SK-N-MC (cell line): ENCODE data around the gene JADE1.
A peak's percentile ranks its signal among the peaks of the same experiment; 100 is the strongest.

Source experiments
- DNase-seq: peaks from one replicate; pipeline ENCODE4 v3.0.0-alpha.2; 2011; ENCODE audit warnings: low read depth, low spot score
- H3K27ac ChIP-seq: fragments of 200-600 bp; sonication (generic); 2 replicates; pipeline ENCODE4 v1.5.1; 2016; ENCODE audit warnings: mixed run types
- H3K36me3 ChIP-seq: fragments of 200-600 bp; sonication (generic); 2 replicates; pipeline ENCODE4 v1.6.1; 2017; ENCODE audit warnings: antibody characterized with exemption, low read length, mixed read lengths; ENCODE audit not compliant: insufficient read depth
- H3K4me3 ChIP-seq: fragments of 200-600 bp; sonication (generic); 2 replicates; pipeline ENCODE4 v1.5.1; 2016
- H3K9ac ChIP-seq: fragments of 200-600 bp; sonication (generic); 2 replicates; pipeline ENCODE4 v1.8.0; 2017; ENCODE audit warnings: mixed run types, mixed read lengths; ENCODE audit not compliant: insufficient read length
- H3K9me3 ChIP-seq: fragments of 200-600 bp; sonication (generic); 2 replicates; pipeline ENCODE4 v1.6.1; 2017; ENCODE audit warnings: low read depth, mild to moderate bottlenecking, antibody characterized with exemption, low read length, moderate library complexity, mixed read lengths
- EZH2 ChIP-seq: fragments of 200-600 bp; sonication (generic); IDR thresholded peaks from one replicate; pipeline ENCODE4 v1.6.1; 2017; ENCODE audit warnings: antibody characterized with exemption
- FOXP2 ChIP-seq: optimal IDR thresholded peaks from 2 replicates; pipeline ENCODE3; 2011; ENCODE audit warnings: mild to moderate bottlenecking, moderate library complexity; ENCODE audit not compliant: insufficient read depth; ENCODE audit errors: extremely low read length, control extremely low read depth
- POLR2AphosphoS5 ChIP-seq: IDR thresholded peaks from 2 replicates; pipeline ENCODE4 v1.6.1; 2012; ENCODE audit warnings: mild to moderate bottlenecking, low read depth, low read length, borderline replicate concordance

Gene JADE1

DNA sequence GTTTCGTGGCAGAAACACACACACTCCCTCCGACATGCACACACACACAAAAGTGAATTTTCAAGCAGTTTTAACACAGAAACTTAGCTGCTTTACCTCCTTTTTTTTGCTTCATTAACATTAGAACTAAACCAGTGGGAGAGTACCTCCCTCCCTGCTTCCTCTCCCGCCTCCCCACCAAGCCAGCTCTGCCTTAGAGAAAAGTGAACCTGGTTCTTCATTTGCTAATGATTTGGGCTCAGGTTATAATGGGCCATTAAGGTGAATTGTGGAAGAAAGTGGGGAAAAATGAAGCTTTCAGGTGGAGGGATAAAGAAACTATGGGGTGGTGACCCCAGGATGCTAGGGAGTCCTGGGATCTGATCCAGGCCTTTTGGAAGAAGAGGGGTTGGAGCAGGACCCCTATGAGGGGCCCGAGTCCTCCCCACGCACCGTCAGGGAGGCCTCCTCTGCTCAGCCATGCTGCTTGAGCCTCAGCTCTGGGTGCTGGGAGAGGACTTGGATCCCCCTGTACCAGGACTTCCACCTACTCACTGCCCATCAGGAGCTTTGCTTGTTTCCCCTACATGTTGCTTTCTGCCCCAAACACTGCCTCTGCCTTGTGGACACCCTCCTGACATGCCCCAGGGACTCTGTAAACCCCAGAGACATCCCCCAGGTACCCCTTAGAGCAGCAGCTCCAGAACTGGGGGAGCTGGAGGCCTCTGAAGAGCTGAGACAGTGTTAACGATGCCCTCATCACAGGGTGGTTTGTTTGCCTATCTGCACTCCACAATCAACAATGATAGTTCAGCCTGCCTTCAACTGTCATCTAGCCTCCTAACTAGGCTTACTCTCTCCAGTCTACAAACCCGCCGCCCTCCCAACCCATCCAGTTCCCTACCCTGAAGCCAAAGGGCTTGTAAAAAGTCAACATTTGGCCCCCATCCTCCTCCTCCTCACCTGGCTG is 6.5 kb upstream of the JADE1 start:
- H3K4me3 ChIP-seq, result no peak overlapping the region
- no peaks in the 10 kb centered on the region for H3K36me3 ChIP-seq
- H3K9ac ChIP-seq, result no peak overlapping the region
- DNase-seq, result no peak
- no peak for TF ChIP-seq EZH2
- TF ChIP-seq POLR2AphosphoS5, result no peak
- no peak for TF ChIP-seq FOXP2
- H3K27ac ChIP-seq, result no peak overlapping the region
- no peaks in the 10 kb centered on the region for H3K9me3 ChIP-seq

DNA sequence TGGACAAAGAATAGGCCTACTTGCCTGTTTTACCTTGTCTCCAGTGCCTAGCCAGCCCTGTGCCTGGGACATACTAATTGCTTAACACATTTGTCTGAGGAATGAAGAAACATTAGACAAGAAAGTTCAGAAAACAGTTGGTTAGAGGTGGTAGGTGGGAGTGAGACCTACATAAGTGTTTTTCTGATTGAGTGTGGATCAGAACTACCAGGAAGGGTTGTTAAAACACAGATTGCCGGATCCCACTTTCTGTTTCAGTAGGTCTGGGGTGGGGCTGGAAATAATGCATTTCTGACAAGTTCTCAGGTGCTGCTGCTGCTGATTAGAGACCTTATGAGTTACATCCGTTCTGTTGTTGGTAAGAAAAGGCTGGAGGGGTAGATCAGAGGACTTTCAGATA is 5.7 kb upstream of the JADE1 start:
- H3K27ac ChIP-seq, result no peak overlapping the region
- H3K9ac ChIP-seq, result no peak overlapping the region
- TF ChIP-seq POLR2AphosphoS5, result no peak
- no peak for TF ChIP-seq EZH2
- TF ChIP-seq FOXP2, result no peak

DNA sequence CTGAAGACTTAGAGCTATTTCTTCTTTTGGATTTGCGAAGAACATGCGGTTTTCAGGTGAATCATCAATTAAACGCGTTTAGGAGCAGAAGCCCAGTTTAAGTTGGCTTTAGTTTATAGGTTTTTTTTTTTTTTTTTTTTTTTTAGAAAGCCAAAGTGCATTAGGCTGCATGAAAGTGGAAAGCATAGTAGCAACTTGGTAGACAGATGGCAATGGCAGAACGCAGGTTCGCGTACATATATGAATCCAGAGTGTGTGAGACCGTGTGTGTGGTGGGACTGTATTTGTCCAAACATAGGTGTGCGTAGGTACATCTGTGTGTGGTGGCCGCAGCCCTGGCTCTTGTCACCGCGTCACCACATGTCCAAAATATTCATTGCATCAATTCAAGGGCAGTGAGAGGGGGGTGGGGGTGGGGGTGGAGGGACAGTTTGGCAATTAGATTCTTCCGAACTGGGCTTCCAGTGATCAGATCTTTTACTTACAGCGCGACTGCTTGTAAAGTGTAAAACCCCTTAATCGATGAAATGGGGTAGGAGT is 901 bp downstream of the JADE1 start:
- Histone ChIP-seq H3K27ac (peak overlapping the region; percentile 82), H3K36me3 (no peaks in the 10 kb centered on the region), H3K9me3 (no peaks in the 10 kb centered on the region), H3K9ac (peak overlapping the region; percentile 88), H3K4me3 (peak overlapping the region; percentile 95)
- no peak for TF ChIP-seq FOXP2
- no peak for TF ChIP-seq EZH2
- no peak for TF ChIP-seq POLR2AphosphoS5
- no peak for DNase-seq

More for the DNA sequence above, 5.7 kb upstream of the JADE1 start:
- no peak overlapping the region for H3K4me3 ChIP-seq
- H3K36me3 ChIP-seq, result no peaks in the 10 kb centered on the region
- H3K9me3 ChIP-seq, result no peaks in the 10 kb centered on the region
- DNase-seq, result no peak

DNA sequence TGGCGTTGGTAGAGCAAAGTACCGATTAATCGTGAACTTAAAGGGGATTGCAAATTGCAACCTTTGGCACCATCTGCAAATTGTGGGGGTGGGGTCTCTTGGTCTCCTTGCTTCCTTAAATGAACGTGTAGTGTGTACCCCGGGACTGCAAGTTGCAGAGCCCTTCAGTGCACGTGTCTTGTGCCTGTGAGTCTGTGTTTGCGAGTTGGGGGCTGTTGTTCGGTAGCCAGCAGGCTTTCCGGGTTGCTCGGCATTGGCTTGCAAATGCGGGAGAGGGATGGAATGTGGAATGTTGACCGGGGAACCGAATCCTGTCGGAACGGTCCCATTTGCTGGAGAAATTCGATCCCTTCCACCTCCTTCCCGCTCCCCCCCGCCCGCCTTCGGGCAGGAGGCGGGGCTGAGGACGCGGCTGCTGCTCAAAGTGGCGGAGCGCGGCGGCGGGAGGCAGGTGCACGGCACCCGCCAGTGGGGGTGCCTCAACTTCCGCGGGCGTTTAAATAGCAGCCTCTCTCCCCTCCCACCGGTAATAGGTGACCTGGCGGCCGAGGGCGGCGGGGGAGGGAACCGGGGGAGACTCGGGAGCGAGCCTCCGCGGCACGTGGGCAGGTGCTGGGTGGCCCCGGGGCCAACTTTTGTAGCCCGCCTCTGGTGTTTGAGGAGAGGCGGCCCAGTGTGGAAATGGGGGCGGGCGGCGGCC is 1.5 kb downstream of the JADE1 start:
- H3K4me3 ChIP-seq, result peak overlapping the region; percentile 95
- H3K36me3 ChIP-seq, result no peaks in the 10 kb centered on the region
- peak overlapping the region; percentile 88 for H3K9ac ChIP-seq
- peak overlapping the region; percentile 82 for H3K27ac ChIP-seq
- TF ChIP-seq POLR2AphosphoS5 (peak; percentile 79), FOXP2 (peak; percentile 15), EZH2 (no peak)
- DNase-seq, result no peak
- no peaks in the 10 kb centered on the region for H3K9me3 ChIP-seq

DNA sequence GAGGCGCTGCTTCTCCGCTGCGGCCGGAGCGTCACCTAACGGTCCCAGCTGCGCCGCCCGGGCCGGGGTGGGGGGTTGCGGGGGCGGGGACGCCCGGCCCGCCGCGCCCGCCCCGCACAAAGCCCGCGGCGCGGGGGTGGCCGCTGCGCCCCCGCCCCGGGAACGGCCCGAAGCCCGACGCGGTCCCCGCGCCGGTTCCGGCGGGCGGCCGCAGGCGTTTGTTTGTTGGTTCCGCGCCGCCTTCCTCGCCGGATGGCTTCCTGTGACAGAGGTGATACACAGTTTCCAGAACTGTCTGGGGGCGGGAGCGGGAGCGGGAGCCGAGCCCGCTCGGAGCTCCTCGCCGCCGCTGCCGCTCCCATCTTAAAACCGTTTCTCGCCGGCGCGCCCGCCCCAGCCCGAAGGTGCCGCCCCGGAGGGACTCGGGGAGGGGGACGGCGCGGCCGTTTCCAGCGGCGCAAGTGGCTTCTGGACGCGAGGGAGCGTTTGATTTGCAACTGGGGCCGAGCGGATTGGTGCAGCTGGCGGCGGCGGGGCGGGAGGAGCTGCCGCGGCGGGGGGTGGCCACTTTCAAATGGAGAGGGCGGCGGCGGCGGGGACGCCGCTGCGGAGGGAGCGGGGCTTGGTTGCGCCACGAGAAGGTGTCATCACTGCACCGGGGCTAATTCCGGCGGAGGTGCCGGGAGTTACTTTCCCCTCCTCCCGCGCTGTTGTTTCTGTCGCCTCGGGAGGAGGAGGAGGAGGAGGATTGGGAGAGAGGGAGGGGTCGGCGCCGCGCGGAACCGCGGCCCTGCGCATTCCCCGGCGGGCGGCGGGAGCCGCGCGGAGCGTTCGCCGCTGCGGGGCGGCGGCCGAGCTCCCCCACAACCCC is 2.3 kb downstream of the JADE1 start:
- TF ChIP-seq POLR2AphosphoS5, result peak; percentile 56
- no peak for TF ChIP-seq EZH2
- H3K4me3 ChIP-seq, result peak overlapping the region; percentile 95
- H3K9ac ChIP-seq, result peak overlapping the region; percentile 88
- peak overlapping the region; percentile 87 for H3K27ac ChIP-seq
- H3K9me3 ChIP-seq, result no peaks in the 10 kb centered on the region
- no peak for DNase-seq
- H3K36me3 ChIP-seq, result no peaks in the 10 kb centered on the region

DNA sequence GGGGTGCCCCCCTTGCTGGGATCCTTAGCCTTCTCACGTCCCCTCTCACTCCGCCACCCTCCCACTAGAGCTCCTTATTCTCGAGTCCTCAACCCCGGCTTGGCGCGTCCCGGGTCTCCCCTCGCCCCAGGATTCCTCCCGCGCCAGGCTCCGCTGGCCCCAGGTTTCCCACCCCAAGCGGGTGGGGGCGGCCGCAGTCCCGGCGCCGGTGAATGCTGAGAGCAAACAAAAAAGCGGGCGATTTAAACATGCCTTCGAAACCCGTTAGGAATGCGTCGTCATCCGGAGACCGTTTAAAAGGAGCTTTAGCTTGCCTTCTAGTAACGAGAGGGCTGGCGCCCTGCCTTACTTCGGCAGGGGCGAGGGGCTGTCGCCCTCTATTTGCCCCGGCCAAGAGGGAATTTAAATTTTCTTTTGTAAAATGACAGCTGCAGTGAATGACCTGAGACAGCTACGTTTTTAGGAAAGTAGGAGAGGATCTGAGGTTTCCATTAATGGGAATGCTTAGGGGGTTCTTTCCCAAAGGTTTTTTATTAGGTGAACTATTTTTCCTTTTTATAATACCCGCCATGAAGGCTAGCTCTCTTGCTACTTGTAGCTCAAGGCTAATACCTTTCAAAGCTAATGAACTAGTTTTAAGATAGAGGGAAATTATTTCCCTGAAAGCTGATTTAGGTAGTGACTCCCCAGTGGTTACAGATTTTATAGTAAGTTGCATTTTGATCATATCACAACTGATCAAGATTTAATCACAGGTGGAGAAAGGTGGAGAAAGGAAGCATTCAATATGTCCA is 3.1 kb downstream of the JADE1 start:
- TF ChIP-seq EZH2, result no peak
- no peak for TF ChIP-seq POLR2AphosphoS5
- no peak for TF ChIP-seq FOXP2
- no peak for DNase-seq

DNA sequence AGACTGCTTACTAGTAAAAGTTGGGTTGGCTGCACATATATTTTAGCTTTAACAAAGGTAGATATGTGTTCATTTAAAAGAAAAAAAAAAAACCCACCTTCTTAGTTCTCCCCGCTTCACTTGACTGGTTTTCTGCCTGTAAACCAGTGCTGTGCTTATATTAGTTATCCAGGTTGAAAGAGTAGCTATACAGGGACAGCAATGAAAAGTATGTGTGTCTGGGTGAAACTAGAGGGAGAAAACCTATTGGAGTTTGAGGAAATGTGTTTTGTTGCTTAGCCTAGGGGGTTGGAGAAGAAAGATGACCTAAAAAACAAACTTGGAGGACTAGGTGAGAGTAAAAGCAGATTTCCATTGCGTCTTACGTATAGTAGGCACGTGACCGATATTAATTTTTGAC is 4.5 kb downstream of the JADE1 start:
- Histone ChIP-seq H3K36me3 (0 out of 2 replicates have a peak, but pooled peaks cover 3% of the 10 kb centered on the region), H3K4me3 (no peak overlapping the region), H3K9ac (no peak overlapping the region), H3K27ac (no peak overlapping the region), H3K9me3 (no peaks in the 10 kb centered on the region)
- DNase-seq, result no peak
- TF ChIP-seq POLR2AphosphoS5 (no peak), FOXP2 (no peak), EZH2 (no peak)

More for the DNA sequence above, 3.1 kb downstream of the JADE1 start:
- H3K9ac ChIP-seq, result peak overlapping the region; percentile 82
- H3K36me3 ChIP-seq, result no peaks in the 10 kb centered on the region
- H3K27ac ChIP-seq, result peak overlapping the region; percentile 87
- peak overlapping the region; percentile 95 for H3K4me3 ChIP-seq
- no peaks in the 10 kb centered on the region for H3K9me3 ChIP-seq
